OCI-LY1 (cell line): ENCODE results near the gene TTC17.
"Not testable (repeated sequence)": the region's sequence is repeated elsewhere in the genome, so short reads cannot be mapped to it uniquely, and the experiment has no call there.

Experiments
- H2AFZ ChIP-seq: fragments of 200-600 bp; sonication (generic), shearing (Covaris generic); 2 replicates; pipeline ENCODE4 v1.6.0; 2014; ENCODE audit warnings: antibody characterized with exemption, mild to moderate bottlenecking, low read length
- H3F3A ChIP-seq: fragments of 200-600 bp; sonication (generic), shearing (Covaris generic); 2 replicates; pipeline ENCODE4 v1.6.0; 2014; ENCODE audit warnings: mild to moderate bottlenecking, antibody characterized with exemption, low read length, moderate library complexity; ENCODE audit not compliant: insufficient read depth
- H3K27ac ChIP-seq: fragments of 200-600 bp; sonication (generic); 2 replicates; pipeline ENCODE4 v1.5.1; 2014; ENCODE audit warnings: low read length, mixed run types, mild to moderate bottlenecking, low read depth; ENCODE audit not compliant: poor library complexity, severe bottlenecking
- H3K27me3 ChIP-seq: fragments of 200-600 bp; sonication (generic); 2 replicates; pipeline ENCODE4 v1.6.0; 2014; ENCODE audit warnings: antibody characterized with exemption, mild to moderate bottlenecking, low read length, moderate library complexity; ENCODE audit not compliant: insufficient read depth
- H3K36me3 ChIP-seq: fragments of 200-600 bp; sonication (generic); 2 replicates; pipeline ENCODE4 v1.6.1; 2014; ENCODE audit warnings: mild to moderate bottlenecking, antibody characterized with exemption, low read length, moderate library complexity, mixed read lengths; ENCODE audit not compliant: insufficient read depth
- H3K4me1 ChIP-seq: fragments of 200-600 bp; sonication (generic); 2 replicates; pipeline ENCODE4 v1.5.1; 2014; ENCODE audit warnings: mild to moderate bottlenecking, low read length, moderate library complexity; ENCODE audit not compliant: insufficient read depth, severe bottlenecking
- H3K4me2 ChIP-seq: fragments of 200-600 bp; sonication (generic), shearing (Covaris generic); 2 replicates; pipeline ENCODE4 v1.6.1; 2014; ENCODE audit warnings: low read length
- H3K4me3 ChIP-seq: fragments of 200-600 bp; sonication (generic); 2 replicates; pipeline ENCODE4 v1.5.1; 2014; ENCODE audit warnings: low read length, low read depth, mild to moderate bottlenecking, mixed read lengths; ENCODE audit not compliant: poor library complexity, severe bottlenecking
- H3K79me2 ChIP-seq: fragments of 200-600 bp; shearing (Covaris generic); 2 replicates; pipeline ENCODE4 v1.6.1; 2016; ENCODE audit warnings: mixed run types, low read length, mixed read lengths; ENCODE audit not compliant: insufficient read depth
- H3K9ac ChIP-seq: fragments of 200-600 bp; sonication (generic), shearing (Covaris generic); 2 replicates; pipeline ENCODE4 v1.6.1; 2014; ENCODE audit warnings: mild to moderate bottlenecking, low read length, mixed read lengths
- H3K9me2 ChIP-seq: fragments of 200-600 bp; sonication (generic), shearing (Covaris generic); 2 replicates; pipeline ENCODE4 v1.6.1; 2014; ENCODE audit warnings: low read depth, mild to moderate bottlenecking, low read length, mixed read lengths
- H3K9me3 ChIP-seq: fragments of 200-600 bp; shearing (Covaris generic); 2 replicates; pipeline ENCODE4 v1.6.1; 2014; ENCODE audit warnings: low read length, mixed read lengths
- H4K20me1 ChIP-seq: fragments of 200-600 bp; sonication (generic), shearing (Covaris generic); 2 replicates; pipeline ENCODE4 v1.6.0; 2016; ENCODE audit warnings: mild to moderate bottlenecking, low read length; ENCODE audit not compliant: insufficient read depth
- CTCF ChIP-seq: fragments of 200-600 bp; sonication (generic), shearing (Covaris generic); IDR thresholded peaks from 2 replicates; pipeline ENCODE4 v1.5.1; 2017; ENCODE audit warnings: mild to moderate bottlenecking, antibody characterized with exemption, low read length, moderate library complexity, mixed read lengths
- EZH2 ChIP-seq: fragments of 200-600 bp; sonication (generic), shearing (Covaris generic); IDR thresholded peaks from 2 replicates; pipeline ENCODE4 v1.8.0; 2017; ENCODE audit warnings: borderline replicate concordance, mixed run types, mild to moderate bottlenecking, antibody characterized with exemption, low read length, moderate library complexity, mixed read lengths

The TTC17 gene

GRCh38 chr11:43328482-43328881 lies 30.2 kb upstream of the TTC17 start:
- Histone ChIP-seq H3K36me3 (peaks cover 96% of the 10 kb centered on the region), H4K20me1 (no peaks in the 10 kb centered on the region), H3K4me3 (no peak overlapping the region), H3K79me2 (no peaks in the 10 kb centered on the region), H3K27me3 (no peaks in the 10 kb centered on the region), H3F3A (no peaks in the 10 kb centered on the region), H3K9me3 (no peaks in the 10 kb centered on the region), H3K9me2 (no peaks in the 10 kb centered on the region), H3K27ac (no peak overlapping the region), H3K9ac (no peak overlapping the region), H2AFZ (no peak overlapping the region), H3K4me1 (no peaks in the 10 kb centered on the region), H3K4me2 (no peak overlapping the region)
- TF ChIP-seq CTCF (no peak), EZH2 (no peak)

GRCh38 chr11:43341159-43341558 lies 17.6 kb upstream of the TTC17 start:
- H3K27me3 ChIP-seq: no peaks in the 10 kb centered on the region
- no peaks in the 10 kb centered on the region for H4K20me1 ChIP-seq
- no peaks in the 10 kb centered on the region for H3K9me3 ChIP-seq
- no peaks in the 10 kb centered on the region for H3K4me1 ChIP-seq
- H2AFZ ChIP-seq: no peak overlapping the region
- no peaks in the 10 kb centered on the region for H3F3A ChIP-seq
- no peaks in the 10 kb centered on the region for H3K79me2 ChIP-seq
- H3K4me3 ChIP-seq: no peak overlapping the region
- H3K9ac ChIP-seq: no peak overlapping the region
- H3K27ac ChIP-seq: no peak overlapping the region
- no peak overlapping the region for H3K4me2 ChIP-seq
- no peaks in the 10 kb centered on the region for H3K9me2 ChIP-seq
- no peak for TF ChIP-seq EZH2
- no peak for TF ChIP-seq CTCF
- peaks cover 56% of the 10 kb centered on the region for H3K36me3 ChIP-seq

- H3K9ac ChIP-seq, H3K36me3 ChIP-seq, H3K27me3 ChIP-seq, H3K4me1 ChIP-seq, H3K27ac ChIP-seq, H4K20me1 ChIP-seq, H3K9me3 ChIP-seq, H2AFZ ChIP-seq, H3F3A ChIP-seq, H3K4me3 ChIP-seq, H3K79me2 ChIP-seq, H3K9me2 ChIP-seq, H3K4me2 ChIP-seq: not testable (repeated sequence)
These were observed 7.3 kb upstream of the TTC17 start for GRCh38 chr11:43351426-43351825.

GRCh38 chr11:43354311-43354710 lies 4.4 kb upstream of the TTC17 start:
- no peak for TF ChIP-seq EZH2
- no peak for TF ChIP-seq CTCF
- Histone ChIP-seq H3K9me3 (no peaks in the 10 kb centered on the region), H3K27ac (no peak overlapping the region), H3K27me3 (no peaks in the 10 kb centered on the region), H3K79me2 (peaks cover 4% of the 10 kb centered on the region), H4K20me1 (no peaks in the 10 kb centered on the region), H3K9me2 (no peaks in the 10 kb centered on the region), H3K4me3 (no peak overlapping the region), H2AFZ (no peak overlapping the region), H3K36me3 (no peaks in the 10 kb centered on the region), H3K9ac (no peak overlapping the region), H3K4me2 (no peak overlapping the region), H3K4me1 (peaks cover 9% of the 10 kb centered on the region), H3F3A (no peaks in the 10 kb centered on the region)
